ENCODE data around the gene EIF1. TPM values are rescaled to one million over a fixed set of nuclear protein-coding genes. Genes with fewer than 3 reads are reported as not detected.
"Not testable (repeated sequence)": the region's sequence is repeated elsewhere in the genome, so short reads cannot be mapped to it uniquely, and the experiment has no call there.

The EIF1 gene
- total RNA-seq (2014; rRNA removed; shearing (Covaris generic)) = 58.0 and 74.2 TPM in 2 replicates

- DNase-seq (ENCODE audit: low spot score) = peak; percentile 99
These were observed at the start of gene EIF1 for GRCh38 chr17:41688641-41689496. Gene EIF1, plus strand, starts transcription at chr17:41688885. Its CDS starts 154 bp downstream, at chr17:41689039.

GRCh38 chr17:41638941-41639340 is 49.7 kb upstream of the EIF1 start:
- no peak for DNase-seq (ENCODE audit: low spot score)

GRCh38 chr17:41639492-41640473 is 48.9 kb upstream of the EIF1 start:
- DNase-seq (ENCODE audit: low spot score) = no peak

- DNase-seq (ENCODE audit: low spot score) = not testable (repeated sequence)
These were observed 48.1 kb upstream of the EIF1 start for GRCh38 chr17:41640596-41640995.

- DNase-seq (ENCODE audit: low spot score) = no peak
These were observed 46.2 kb upstream of the EIF1 start for GRCh38 chr17:41642252-41643156.

- DNase-seq (ENCODE audit: low spot score) = no peak
These were observed 41.5 kb upstream of the EIF1 start for GRCh38 chr17:41647038-41647813.

- DNase-seq (ENCODE audit: low spot score) = peak; percentile 60
These were observed 40.7 kb upstream of the EIF1 start for GRCh38 chr17:41647940-41648410.

GRCh38 chr17:41648411-41649195 is 40.1 kb upstream of the EIF1 start:
- DNase-seq (ENCODE audit: low spot score) = peak; percentile 78

- DNase-seq (ENCODE audit: low spot score) = no peak
These were observed 38.7 kb upstream of the EIF1 start for GRCh38 chr17:41649923-41650519.

- no peak for DNase-seq (ENCODE audit: low spot score)
These were observed 37.7 kb upstream of the EIF1 start for GRCh38 chr17:41650794-41651624.

- no peak for DNase-seq (ENCODE audit: low spot score)
These were observed 36.8 kb upstream of the EIF1 start for GRCh38 chr17:41651625-41652460.

- no peak for DNase-seq (ENCODE audit: low spot score)
These were observed 36.2 kb upstream of the EIF1 start for GRCh38 chr17:41652461-41652970.

- DNase-seq (ENCODE audit: low spot score) = no peak
These were observed 35.3 kb upstream of the EIF1 start for GRCh38 chr17:41653421-41653820.

GRCh38 chr17:41653892-41654677 is 34.6 kb upstream of the EIF1 start:
- peak; percentile 62 for DNase-seq (ENCODE audit: low spot score)

GRCh38 chr17:41654678-41655607 is 33.7 kb upstream of the EIF1 start:
- DNase-seq (ENCODE audit: low spot score) = no peak

Data from A172 (cell line).